HepG2 (cell line): ENCODE measurements around the gene TBX6. TPM values are rescaled to one million over a fixed set of nuclear protein-coding genes. Genes with fewer than 3 reads are reported as not detected.

Experiments
- BRD4 ChIP-seq: sonication (generic); formaldehyde crosslinking; IDR thresholded peaks from 2 replicates; pipeline ENCODE4 v1.4.0; 2020; ENCODE audit warnings: missing genetic modification reagents
- ERF ChIP-seq: IDR thresholded peaks from 2 replicates; pipeline ENCODE4 v1.6.1; 2018; ENCODE audit warnings: missing biosample characterization, missing genetic modification reagents
- IKZF1 ChIP-seq: fragments of 450-650 bp; IDR thresholded peaks from 2 replicates; pipeline ENCODE4 v1.7.1; 2016
- JARID2 ChIP-seq: sonication (generic); formaldehyde crosslinking; IDR thresholded peaks from 2 replicates; pipeline ENCODE4 v1.8.1; 2023; ENCODE audit warnings: missing genetic modification reagents, inconsistent platforms; ENCODE audit not compliant: insufficient replicate concordance
- JUN ChIP-seq: sonication (generic); formaldehyde crosslinking; IDR thresholded peaks from 2 replicates; pipeline ENCODE4 v1.4.0; 2020; ENCODE audit warnings: mild to moderate bottlenecking, missing genetic modification reagents
- ONECUT2 ChIP-seq: sonication (generic); formaldehyde crosslinking; IDR thresholded peaks from 2 replicates; pipeline ENCODE4 v1.4.0; 2020; ENCODE audit warnings: missing genetic modification reagents
- PAX8 ChIP-seq: sonication (generic); formaldehyde crosslinking; IDR thresholded peaks from 2 replicates; pipeline ENCODE4 v1.8.0; 2022; ENCODE audit warnings: mild to moderate bottlenecking, missing genetic modification reagents, borderline replicate concordance
- SMARCC2 ChIP-seq: fragments of 450-650 bp; IDR thresholded peaks from 2 replicates; pipeline ENCODE4 v1.6.1; 2017; ENCODE audit warnings: antibody characterized with exemption, mild to moderate bottlenecking
- SMARCE1 ChIP-seq: fragments of 450-650 bp; IDR thresholded peaks from 2 replicates; pipeline ENCODE4 v1.6.1; 2017; ENCODE audit warnings: borderline replicate concordance
- SP140L ChIP-seq: sonication (generic); formaldehyde crosslinking; IDR thresholded peaks from 2 replicates; pipeline ENCODE4 v1.4.0; 2020; ENCODE audit warnings: missing genetic modification reagents, borderline replicate concordance
- TRIM24 ChIP-seq: sonication (generic); formaldehyde crosslinking; IDR thresholded peaks from 2 replicates; pipeline ENCODE4 v1.8.0; 2022; ENCODE audit warnings: mild to moderate bottlenecking, missing genetic modification reagents
- XRCC5 ChIP-seq: fragments of 200-400 bp; formaldehyde crosslinking; optimal IDR thresholded peaks from 2 replicates; pipeline ENCODE3; 2017; ENCODE audit warnings: mild to moderate bottlenecking, low read length
- ZNF235 ChIP-seq: sonication (generic); formaldehyde crosslinking; IDR thresholded peaks from 2 replicates; pipeline ENCODE4 v1.8.1; 2023; ENCODE audit warnings: mild to moderate bottlenecking, missing genetic modification reagents, borderline replicate concordance
- ZNF496 ChIP-seq: sonication (generic); formaldehyde crosslinking; IDR thresholded peaks from 2 replicates; pipeline ENCODE4 v1.8.1; 2023; ENCODE audit warnings: mild to moderate bottlenecking, moderate library complexity, missing genetic modification reagents; ENCODE audit not compliant: insufficient replicate concordance
- ZNF572 ChIP-seq: sonication (generic); formaldehyde crosslinking; IDR thresholded peaks from 2 replicates; pipeline ENCODE4 v1.5.1; 2020; ENCODE audit warnings: mild to moderate bottlenecking, missing genetic modification reagents
- ZNF839 ChIP-seq: sonication (generic); formaldehyde crosslinking; IDR thresholded peaks from 2 replicates; pipeline ENCODE4 v1.4.0; 2020; ENCODE audit warnings: missing genetic modification reagents, mild to moderate bottlenecking, borderline replicate concordance
- polyA plus RNA-seq, 8 experiments: library from polyadenylated mRNA; depleted of rRNA in 3 of 8; stranded (reverse) in 7 of 8; unstranded in 1 of 8; fragments of >200 nt; fragmentation: Illumina TruSeq in 4 of 8; extraction: Trizol in 4 of 8; gene quantifications; 2 replicates each; pipeline versions ENCODE4 v1.2.1 to v1.2.3, GENCODE V29; 2011 to 2016; ENCODE audit warnings: low read depth in 4 of 8, missing spikeins in 1 of 8, mixed read lengths in 1 of 8; ENCODE audit not compliant: insufficient read depth in 1 of 8
- total RNA-seq, 5 experiments: library from RNA; depleted of rRNA; stranded (reverse); fragments of >200 nt; fragmentation: Illumina TruSeq; extraction: Trizol; gene quantifications; 2 replicates each; pipeline ENCODE4 v1.2.3, GENCODE V29; 2016; ENCODE audit warnings: low read depth in 1 of 5
- TF ChIP-seq, protein P1 (sequence below): IDR thresholded peaks from 2 replicates; pipeline ENCODE4 v1.6.1; 2016; ENCODE audit warnings: mild to moderate bottlenecking
- TF ChIP-seq, protein P2 (sequence below), 2 experiments: IDR thresholded peaks; 2 replicates each; pipeline ENCODE4 v1.6.1; 2011 to 2012; ENCODE audit warnings: low read length in 2 of 2, borderline replicate concordance in 1 of 2, low read depth in 1 of 2, mild to moderate bottlenecking in 1 of 2, moderate library complexity in 1 of 2
- TF ChIP-seq, protein P3 (sequence below): sonication (generic); formaldehyde crosslinking; IDR thresholded peaks from 2 replicates; pipeline ENCODE4 v1.4.0; 2020; ENCODE audit warnings: mild to moderate bottlenecking, missing genetic modification reagents
- TF ChIP-seq, protein P4 (sequence below): IDR thresholded peaks from 2 replicates; pipeline ENCODE4 v1.6.1; 2016; ENCODE audit warnings: low read depth
- TF ChIP-seq, protein P5 (sequence below): sonication (generic); formaldehyde crosslinking; IDR thresholded peaks from 2 replicates; pipeline ENCODE4 v1.8.0; 2022; ENCODE audit warnings: mild to moderate bottlenecking, missing genetic modification reagents, moderate library complexity

The TBX6 gene
- total and polyA plus RNA-seq, 2 of the 13 experiments (the other 11 are each of a cell fraction or from before 2014, with no cell fraction given), result 0.24 to 0.42 TPM

DNA sequence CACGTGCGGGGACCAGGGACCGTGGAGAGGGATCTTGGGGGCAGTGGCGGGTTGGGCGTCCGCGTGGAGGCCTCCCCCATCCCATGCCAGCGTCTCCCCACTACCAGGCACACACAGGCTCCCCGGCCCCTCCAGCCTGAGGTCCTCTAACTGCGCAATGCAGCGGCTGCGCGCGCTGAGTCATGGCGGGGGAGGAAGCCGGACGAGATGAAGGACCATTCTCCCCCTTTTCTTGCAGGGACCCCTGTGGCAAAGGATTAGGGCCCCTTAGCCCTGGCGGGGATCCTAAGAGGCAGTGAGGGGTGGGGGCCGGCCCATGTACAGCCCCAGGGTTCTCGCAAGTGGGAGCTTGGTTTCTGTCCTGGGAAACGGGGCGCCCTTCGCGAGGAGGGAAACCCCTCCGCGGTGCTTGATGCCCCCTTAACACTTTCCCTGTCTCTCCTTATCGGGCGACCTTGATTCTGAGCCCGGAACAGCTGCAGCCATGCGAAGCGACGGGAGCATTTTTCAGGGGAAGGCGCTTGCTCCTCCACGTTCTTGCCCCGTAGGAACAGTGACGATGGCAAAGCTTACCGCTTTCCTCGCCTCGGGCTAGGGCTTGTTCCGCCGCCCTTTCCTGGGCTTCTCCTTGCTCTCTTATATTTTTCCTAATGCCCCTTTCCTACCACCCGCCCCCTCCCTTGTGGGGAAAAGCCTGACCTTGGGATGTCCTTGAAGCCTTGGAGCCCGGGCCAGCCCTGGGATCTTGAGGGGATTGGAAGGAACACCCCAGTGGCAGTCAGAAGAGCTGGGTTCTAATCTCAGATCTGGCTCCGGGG is 25.6 kb downstream of the TBX6 start (continued):
- TF ChIP-seq, protein P1, sequence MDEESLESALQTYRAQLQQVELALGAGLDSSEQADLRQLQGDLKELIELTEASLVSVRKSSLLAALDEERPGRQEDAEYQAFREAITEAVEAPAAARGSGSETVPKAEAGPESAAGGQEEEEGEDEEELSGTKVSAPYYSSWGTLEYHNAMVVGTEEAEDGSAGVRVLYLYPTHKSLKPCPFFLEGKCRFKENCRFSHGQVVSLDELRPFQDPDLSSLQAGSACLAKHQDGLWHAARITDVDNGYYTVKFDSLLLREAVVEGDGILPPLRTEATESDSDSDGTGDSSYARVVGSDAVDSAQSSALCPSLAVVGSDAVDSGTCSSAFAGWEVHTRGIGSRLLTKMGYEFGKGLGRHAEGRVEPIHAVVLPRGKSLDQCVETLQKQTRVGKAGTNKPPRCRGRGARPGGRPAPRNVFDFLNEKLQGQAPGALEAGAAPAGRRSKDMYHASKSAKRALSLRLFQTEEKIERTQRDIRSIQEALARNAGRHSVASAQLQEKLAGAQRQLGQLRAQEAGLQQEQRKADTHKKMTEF (CRISPR knock-in tag), result no peak
- no peak for TF ChIP-seq SP140L (CRISPR knock-in tag)
- TF ChIP-seq, protein P2, sequence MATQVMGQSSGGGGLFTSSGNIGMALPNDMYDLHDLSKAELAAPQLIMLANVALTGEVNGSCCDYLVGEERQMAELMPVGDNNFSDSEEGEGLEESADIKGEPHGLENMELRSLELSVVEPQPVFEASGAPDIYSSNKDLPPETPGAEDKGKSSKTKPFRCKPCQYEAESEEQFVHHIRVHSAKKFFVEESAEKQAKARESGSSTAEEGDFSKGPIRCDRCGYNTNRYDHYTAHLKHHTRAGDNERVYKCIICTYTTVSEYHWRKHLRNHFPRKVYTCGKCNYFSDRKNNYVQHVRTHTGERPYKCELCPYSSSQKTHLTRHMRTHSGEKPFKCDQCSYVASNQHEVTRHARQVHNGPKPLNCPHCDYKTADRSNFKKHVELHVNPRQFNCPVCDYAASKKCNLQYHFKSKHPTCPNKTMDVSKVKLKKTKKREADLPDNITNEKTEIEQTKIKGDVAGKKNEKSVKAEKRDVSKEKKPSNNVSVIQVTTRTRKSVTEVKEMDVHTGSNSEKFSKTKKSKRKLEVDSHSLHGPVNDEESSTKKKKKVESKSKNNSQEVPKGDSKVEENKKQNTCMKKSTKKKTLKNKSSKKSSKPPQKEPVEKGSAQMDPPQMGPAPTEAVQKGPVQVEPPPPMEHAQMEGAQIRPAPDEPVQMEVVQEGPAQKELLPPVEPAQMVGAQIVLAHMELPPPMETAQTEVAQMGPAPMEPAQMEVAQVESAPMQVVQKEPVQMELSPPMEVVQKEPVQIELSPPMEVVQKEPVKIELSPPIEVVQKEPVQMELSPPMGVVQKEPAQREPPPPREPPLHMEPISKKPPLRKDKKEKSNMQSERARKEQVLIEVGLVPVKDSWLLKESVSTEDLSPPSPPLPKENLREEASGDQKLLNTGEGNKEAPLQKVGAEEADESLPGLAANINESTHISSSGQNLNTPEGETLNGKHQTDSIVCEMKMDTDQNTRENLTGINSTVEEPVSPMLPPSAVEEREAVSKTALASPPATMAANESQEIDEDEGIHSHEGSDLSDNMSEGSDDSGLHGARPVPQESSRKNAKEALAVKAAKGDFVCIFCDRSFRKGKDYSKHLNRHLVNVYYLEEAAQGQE (IDR thresholded peaks at IDR 0.05; ENCODE audit: borderline replicate concordance in 1 of 2, low read depth in 1 of 2, low read length in 2 of 2), result no peak
- no peak for TF ChIP-seq ONECUT2 (CRISPR knock-in tag)
- no peak; the same call in 1 of the 2 replicates for TF ChIP-seq ZNF235
- TF ChIP-seq BRD4 (CRISPR knock-in tag), result no peak
- no peak for TF ChIP-seq JUN (CRISPR knock-in tag)
- no peak for TF ChIP-seq PAX8 (CRISPR knock-in tag)
- TF ChIP-seq TRIM24 (CRISPR knock-in tag), result no peak
- TF ChIP-seq, protein P3, sequence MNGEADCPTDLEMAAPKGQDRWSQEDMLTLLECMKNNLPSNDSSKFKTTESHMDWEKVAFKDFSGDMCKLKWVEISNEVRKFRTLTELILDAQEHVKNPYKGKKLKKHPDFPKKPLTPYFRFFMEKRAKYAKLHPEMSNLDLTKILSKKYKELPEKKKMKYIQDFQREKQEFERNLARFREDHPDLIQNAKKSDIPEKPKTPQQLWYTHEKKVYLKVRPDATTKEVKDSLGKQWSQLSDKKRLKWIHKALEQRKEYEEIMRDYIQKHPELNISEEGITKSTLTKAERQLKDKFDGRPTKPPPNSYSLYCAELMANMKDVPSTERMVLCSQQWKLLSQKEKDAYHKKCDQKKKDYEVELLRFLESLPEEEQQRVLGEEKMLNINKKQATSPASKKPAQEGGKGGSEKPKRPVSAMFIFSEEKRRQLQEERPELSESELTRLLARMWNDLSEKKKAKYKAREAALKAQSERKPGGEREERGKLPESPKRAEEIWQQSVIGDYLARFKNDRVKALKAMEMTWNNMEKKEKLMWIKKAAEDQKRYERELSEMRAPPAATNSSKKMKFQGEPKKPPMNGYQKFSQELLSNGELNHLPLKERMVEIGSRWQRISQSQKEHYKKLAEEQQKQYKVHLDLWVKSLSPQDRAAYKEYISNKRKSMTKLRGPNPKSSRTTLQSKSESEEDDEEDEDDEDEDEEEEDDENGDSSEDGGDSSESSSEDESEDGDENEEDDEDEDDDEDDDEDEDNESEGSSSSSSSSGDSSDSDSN (CRISPR knock-in tag), result no peak
- no peak for TF ChIP-seq IKZF1
- peak; percentile 75 for TF ChIP-seq ZNF572 (CRISPR knock-in tag)
- no peak for TF ChIP-seq XRCC5
- TF ChIP-seq SMARCC2, result no peak
- TF ChIP-seq ERF, result no peak
- TF ChIP-seq ZNF839 (CRISPR knock-in tag), result no peak
- TF ChIP-seq, protein P4, sequence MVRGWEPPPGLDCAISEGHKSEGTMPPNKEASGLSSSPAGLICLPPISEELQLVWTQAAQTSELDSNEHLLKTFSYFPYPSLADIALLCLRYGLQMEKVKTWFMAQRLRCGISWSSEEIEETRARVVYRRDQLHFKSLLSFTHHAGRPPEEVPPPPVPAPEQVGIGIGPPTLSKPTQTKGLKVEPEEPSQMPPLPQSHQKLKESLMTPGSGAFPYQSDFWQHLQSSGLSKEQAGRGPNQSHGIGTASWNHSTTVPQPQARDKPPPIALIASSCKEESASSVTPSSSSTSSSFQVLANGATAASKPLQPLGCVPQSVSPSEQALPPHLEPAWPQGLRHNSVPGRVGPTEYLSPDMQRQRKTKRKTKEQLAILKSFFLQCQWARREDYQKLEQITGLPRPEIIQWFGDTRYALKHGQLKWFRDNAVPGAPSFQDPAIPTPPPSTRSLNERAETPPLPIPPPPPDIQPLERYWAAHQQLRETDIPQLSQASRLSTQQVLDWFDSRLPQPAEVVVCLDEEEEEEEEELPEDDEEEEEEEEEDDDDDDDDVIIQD (CRISPR knock-in tag), result no peak
- TF ChIP-seq, protein P5, sequence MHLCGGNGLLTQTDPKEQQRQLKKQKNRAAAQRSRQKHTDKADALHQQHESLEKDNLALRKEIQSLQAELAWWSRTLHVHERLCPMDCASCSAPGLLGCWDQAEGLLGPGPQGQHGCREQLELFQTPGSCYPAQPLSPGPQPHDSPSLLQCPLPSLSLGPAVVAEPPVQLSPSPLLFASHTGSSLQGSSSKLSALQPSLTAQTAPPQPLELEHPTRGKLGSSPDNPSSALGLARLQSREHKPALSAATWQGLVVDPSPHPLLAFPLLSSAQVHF (CRISPR knock-in tag), result no peak
- no peak for TF ChIP-seq SMARCE1
- no peak for TF ChIP-seq ZNF496 (CRISPR knock-in tag)
- no peak for TF ChIP-seq JARID2 (CRISPR knock-in tag)
